ENCODE data around the gene PKIG. TPM values are rescaled to one million over a fixed set of nuclear protein-coding genes. Genes with fewer than 3 reads are reported as not detected.

PKIG gene
- total and polyA plus RNA-seq, 9 of the 15 experiments (the other 6 are each of a cell fraction or from before 2014, with no cell fraction given): 0.13 to 7.0 (median 4.7) TPM

DNA sequence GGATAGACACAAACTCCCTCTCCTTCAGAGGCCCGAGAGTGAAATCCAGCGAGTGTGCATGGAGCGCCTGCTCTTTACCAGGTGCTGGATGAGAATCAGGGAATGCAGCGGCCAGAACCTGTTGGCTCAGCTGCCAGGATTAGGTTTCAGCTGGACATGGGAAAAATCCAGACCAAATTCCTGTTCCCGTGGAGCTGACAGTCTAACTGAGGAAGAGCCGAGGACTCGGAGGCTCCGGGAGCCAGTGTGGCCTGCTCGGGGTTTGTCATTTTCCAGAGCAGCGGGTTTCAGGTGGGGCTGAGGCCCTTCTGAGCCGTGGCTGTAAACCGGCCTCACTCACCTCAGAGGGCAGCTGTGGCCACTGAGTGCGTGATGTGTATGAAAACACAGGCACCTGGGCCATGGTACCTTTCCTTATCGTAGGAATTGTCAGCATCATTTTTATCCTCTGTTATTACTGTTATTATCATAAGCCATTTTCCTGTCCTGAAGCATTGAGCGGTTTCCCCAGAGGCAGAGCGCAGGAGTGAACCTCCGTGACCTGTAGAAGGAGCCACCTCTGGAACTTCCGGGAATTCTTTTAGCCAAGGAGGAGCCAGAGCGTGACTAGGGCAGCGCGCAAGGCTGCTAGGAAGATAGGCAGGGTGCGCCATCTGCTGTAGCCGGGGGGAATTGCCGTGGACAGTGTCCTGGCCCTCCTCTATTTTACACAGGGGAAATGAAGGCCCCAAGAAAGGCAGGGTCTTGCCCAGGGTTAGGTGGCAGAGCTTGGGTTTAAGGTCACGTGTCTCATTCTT is 27.3 kb downstream of the PKIG start (continued):
- TF ChIP-seq, protein P1, sequence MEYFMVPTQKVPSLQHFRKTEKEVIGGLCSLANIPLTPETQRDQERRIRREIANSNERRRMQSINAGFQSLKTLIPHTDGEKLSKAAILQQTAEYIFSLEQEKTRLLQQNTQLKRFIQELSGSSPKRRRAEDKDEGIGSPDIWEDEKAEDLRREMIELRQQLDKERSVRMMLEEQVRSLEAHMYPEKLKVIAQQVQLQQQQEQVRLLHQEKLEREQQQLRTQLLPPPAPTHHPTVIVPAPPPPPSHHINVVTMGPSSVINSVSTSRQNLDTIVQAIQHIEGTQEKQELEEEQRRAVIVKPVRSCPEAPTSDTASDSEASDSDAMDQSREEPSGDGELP (CRISPR knock-in tag; IDR thresholded peaks at IDR 0.05; ENCODE audit: borderline replicate concordance): peak; percentile 55; the same call in 1 of the 2 replicates
- TF ChIP-seq CSDE1 (IDR thresholded peaks at IDR 0.05) (no peak), SIN3B (IDR thresholded peaks at IDR 0.05; ENCODE audit: low read depth) (no peak), ELF1 (tag; IDR thresholded peaks at IDR 0.05) (peak; percentile 92), KLF1 (tag; IDR thresholded peaks at IDR 0.05) (no peak), HMG20A (CRISPR knock-in tag; conservative IDR thresholded peaks at IDR 0.05) (no peak), JUND (IDR thresholded peaks at IDR 0.05; ENCODE audit: borderline replicate concordance, low read depth, low read length) (peak; percentile 45; the same call in 1 of the 2 replicates), JUND (tag; IDR thresholded peaks at IDR 0.05; ENCODE audit: borderline replicate concordance, low read depth, low read length) (peak; percentile 50; the same call in 1 of the 3 replicates)
- TF ChIP-seq, protein P2, sequence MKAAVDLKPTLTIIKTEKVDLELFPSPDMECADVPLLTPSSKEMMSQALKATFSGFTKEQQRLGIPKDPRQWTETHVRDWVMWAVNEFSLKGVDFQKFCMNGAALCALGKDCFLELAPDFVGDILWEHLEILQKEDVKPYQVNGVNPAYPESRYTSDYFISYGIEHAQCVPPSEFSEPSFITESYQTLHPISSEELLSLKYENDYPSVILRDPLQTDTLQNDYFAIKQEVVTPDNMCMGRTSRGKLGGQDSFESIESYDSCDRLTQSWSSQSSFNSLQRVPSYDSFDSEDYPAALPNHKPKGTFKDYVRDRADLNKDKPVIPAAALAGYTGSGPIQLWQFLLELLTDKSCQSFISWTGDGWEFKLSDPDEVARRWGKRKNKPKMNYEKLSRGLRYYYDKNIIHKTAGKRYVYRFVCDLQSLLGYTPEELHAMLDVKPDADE (conservative IDR thresholded peaks at IDR 0.05; ENCODE audit: control insufficient read depth, low read depth, low read length): no peak
- TF ChIP-seq, protein P3, sequence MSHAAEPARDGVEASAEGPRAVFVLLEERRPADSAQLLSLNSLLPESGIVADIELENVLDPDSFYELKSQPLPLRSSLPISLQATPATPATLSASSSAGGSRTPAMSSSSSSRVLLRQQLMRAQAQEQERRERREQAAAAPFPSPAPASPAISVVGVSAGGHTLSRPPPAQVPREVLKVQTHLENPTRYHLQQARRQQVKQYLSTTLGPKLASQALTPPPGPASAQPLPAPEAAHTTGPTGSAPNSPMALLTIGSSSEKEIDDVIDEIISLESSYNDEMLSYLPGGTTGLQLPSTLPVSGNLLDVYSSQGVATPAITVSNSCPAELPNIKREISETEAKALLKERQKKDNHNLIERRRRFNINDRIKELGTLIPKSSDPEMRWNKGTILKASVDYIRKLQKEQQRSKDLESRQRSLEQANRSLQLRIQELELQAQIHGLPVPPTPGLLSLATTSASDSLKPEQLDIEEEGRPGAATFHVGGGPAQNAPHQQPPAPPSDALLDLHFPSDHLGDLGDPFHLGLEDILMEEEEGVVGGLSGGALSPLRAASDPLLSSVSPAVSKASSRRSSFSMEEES (CRISPR knock-in tag; IDR thresholded peaks at IDR 0.05): peak; percentile 52

Measured in K562 (cell line).